ENCODE data around the gene AP2M1. TPM values are rescaled to one million over a fixed set of nuclear protein-coding genes. Genes with fewer than 3 reads are reported as not detected.

The AP2M1 gene
- total and polyA plus RNA-seq, 2 of the 13 experiments (the other 11 are each of a cell fraction or from before 2014, with no cell fraction given), result 126 to 146 TPM

DNA sequence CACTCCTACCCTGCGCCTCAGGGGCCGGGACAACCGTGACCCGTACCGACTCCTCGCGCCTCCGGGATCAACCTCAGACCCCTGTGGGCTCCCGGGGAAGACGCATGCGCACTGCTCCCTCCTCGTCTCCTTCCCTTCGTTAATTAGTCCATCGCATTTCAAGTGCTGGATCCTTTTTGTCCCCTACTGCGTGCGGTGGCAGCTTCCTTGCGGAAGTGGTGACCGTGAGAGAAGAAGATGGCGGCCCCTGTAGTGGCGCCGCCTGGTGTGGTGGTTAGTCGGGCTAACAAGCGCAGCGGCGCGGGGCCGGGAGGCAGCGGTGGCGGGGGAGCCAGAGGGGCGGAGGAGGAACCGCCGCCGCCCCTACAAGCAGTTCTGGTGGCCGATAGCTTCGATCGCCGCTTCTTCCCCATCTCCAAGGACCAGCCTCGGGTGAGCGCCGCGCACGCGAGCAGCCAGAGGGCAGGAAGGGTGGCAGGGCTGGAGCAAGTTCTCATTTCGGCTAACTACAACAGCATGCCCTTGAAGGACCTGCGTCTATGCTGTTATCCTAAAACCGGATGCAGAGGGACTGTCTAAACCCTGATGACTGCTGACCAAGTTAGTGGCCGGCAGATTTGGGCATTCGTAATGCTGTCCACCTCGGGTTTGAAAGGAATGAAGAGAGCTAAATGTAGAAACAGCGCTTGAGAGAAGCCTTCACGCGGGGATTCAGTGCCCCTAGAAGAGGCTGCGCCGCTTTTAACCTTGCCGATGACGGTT, 39.3 kb upstream of the AP2M1 start, which contains the start of gene EIF2B5 (continued):
- peak; percentile 79 for TF ChIP-seq ATF2 (CRISPR knock-in tag; IDR thresholded peaks at IDR 0.05)
- TF ChIP-seq, protein P1, sequence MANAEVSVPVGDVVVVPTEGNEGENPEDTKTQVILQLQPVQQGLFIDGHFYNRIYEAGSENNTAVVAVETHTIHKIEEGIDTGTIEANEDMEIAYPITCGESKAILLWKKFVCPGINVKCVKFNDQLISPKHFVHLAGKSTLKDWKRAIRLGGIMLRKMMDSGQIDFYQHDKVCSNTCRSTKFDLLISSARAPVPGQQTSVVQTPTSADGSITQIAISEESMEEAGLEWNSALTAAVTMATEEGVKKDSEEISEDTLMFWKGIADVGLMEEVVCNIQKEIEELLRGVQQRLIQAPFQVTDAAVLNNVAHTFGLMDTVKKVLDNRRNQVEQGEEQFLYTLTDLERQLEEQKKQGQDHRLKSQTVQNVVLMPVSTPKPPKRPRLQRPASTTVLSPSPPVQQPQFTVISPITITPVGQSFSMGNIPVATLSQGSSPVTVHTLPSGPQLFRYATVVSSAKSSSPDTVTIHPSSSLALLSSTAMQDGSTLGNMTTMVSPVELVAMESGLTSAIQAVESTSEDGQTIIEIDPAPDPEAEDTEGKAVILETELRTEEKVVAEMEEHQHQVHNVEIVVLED (CRISPR knock-in tag; IDR thresholded peaks at IDR 0.05; ENCODE audit: borderline replicate concordance), result peak; percentile 73; the same call in 1 of the 2 replicates
- peak; percentile 94 for TF ChIP-seq KDM5A (IDR thresholded peaks at IDR 0.05; ENCODE audit: borderline replicate concordance, low read length)
- peak; percentile 96 for TF ChIP-seq PHF20 (CRISPR knock-in tag; IDR thresholded peaks at IDR 0.05)
- TF ChIP-seq ZNF121 (CRISPR knock-in tag; IDR thresholded peaks at IDR 0.05), result no peak
- peak; percentile 78 for TF ChIP-seq ZFP90 (CRISPR knock-in tag; IDR thresholded peaks at IDR 0.05; ENCODE audit: borderline replicate concordance)
- TF ChIP-seq PPARG (CRISPR knock-in tag; conservative IDR thresholded peaks at IDR 0.05), result no peak
- peak; percentile 79 for TF ChIP-seq ZNF709 (CRISPR knock-in tag; IDR thresholded peaks at IDR 0.05)
- peak; percentile 25; the same call in 1 of the 2 replicates for TF ChIP-seq THAP8 (CRISPR knock-in tag; IDR thresholded peaks at IDR 0.05; ENCODE audit: borderline replicate concordance)
- peak; percentile 66; the same call in 1 of the 2 replicates for TF ChIP-seq PATZ1 (CRISPR knock-in tag; IDR thresholded peaks at IDR 0.05)
- no peak; the same call in 1 of the 2 replicates for TF ChIP-seq ZC3H13 (CRISPR knock-in tag; IDR thresholded peaks at IDR 0.05)
- TF ChIP-seq, protein P2, sequence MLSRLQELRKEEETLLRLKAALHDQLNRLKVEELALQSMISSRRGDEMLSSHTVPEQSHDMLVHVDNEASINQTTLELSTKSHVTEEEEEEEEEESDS (CRISPR knock-in tag; IDR thresholded peaks at IDR 0.05; ENCODE audit: borderline replicate concordance), result no peak
- TF ChIP-seq, protein P3, sequence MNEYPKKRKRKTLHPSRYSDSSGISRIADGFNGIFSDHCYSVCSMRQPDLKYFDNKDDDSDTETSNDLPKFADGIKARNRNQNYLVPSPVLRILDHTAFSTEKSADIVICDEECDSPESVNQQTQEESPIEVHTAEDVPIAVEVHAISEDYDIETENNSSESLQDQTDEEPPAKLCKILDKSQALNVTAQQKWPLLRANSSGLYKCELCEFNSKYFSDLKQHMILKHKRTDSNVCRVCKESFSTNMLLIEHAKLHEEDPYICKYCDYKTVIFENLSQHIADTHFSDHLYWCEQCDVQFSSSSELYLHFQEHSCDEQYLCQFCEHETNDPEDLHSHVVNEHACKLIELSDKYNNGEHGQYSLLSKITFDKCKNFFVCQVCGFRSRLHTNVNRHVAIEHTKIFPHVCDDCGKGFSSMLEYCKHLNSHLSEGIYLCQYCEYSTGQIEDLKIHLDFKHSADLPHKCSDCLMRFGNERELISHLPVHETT (CRISPR knock-in tag; conservative IDR thresholded peaks at IDR 0.05), result peak; percentile 83; the same call in 1 of the 2 replicates
- TF ChIP-seq PITX1 (CRISPR knock-in tag; IDR thresholded peaks at IDR 0.05), result peak; percentile 47; the same call in 1 of the 2 replicates
- TF ChIP-seq KDM4B (CRISPR knock-in tag; IDR thresholded peaks at IDR 0.05), result 0 out of 2 replicates have a peak, but pooled peaks have one; percentile 78
- 0 out of 2 replicates have a peak, but pooled peaks have one; percentile 39 for TF ChIP-seq ARID3A (IDR thresholded peaks at IDR 0.05; ENCODE audit: low read depth, low read length)
- TF ChIP-seq SAP130 (CRISPR knock-in tag; IDR thresholded peaks at IDR 0.05; ENCODE audit: low read depth), result peak; percentile 98
- TF ChIP-seq MEF2D (CRISPR knock-in tag; IDR thresholded peaks at IDR 0.05), result peak; percentile 13; the same call in 1 of the 2 replicates
- peak; percentile 80 for TF ChIP-seq MED1 (CRISPR knock-in tag; IDR thresholded peaks at IDR 0.05)
